PC-9 (cell line): ENCODE data around the gene GRIN2A. TPM values are rescaled to one million over a fixed set of nuclear protein-coding genes. Genes with fewer than 3 reads are reported as not detected.

Source experiments
- BruUV-seq: library from RNA; stranded (reverse); fragments of 400-500 nt; replicated peaks from 2 replicates; lab custom pipeline; 2021; lab: Mats Ljungman, UMichigan
- CTCF ChIA-PET: fragments of 300-600 bp; sonication (Branson Sonifier 250); formaldehyde crosslinking; loops from one replicate; lab custom pipeline; 2022; ENCODE audit warnings: antibody characterized with exemption; lab: Charles Lee
- POLR2A ChIA-PET: fragments of 300-600 bp; sonication (Branson Sonifier 250); formaldehyde crosslinking; loops from one replicate; lab custom pipeline; 2022; ENCODE audit warnings: antibody characterized with exemption; ENCODE audit not compliant: unreplicated experiment; lab: Charles Lee
- DNase-seq, 2 experiments: peaks; one replicate each; pipeline versions ENCODE4 v3.0.0 to v3.0.0-alpha.2; 2015 to 2022; ENCODE audit warnings: mixed read lengths in 1 of 2
- H2AFZ ChIP-seq: fragments of 200-600 bp; sonication (generic); 2 replicates; pipeline ENCODE4 v1.8.1; 2017; ENCODE audit warnings: antibody characterized with exemption
- H3F3A ChIP-seq: fragments of 200-600 bp; sonication (generic); 2 replicates; pipeline ENCODE4 v1.8.1; 2017; ENCODE audit warnings: antibody characterized with exemption, mild to moderate bottlenecking, low read depth; ENCODE audit not compliant: insufficient read depth
- H3K27ac ChIP-seq: fragments of 200-600 bp; sonication (generic); 2 replicates; pipeline ENCODE4 v1.6.1; 2016; ENCODE audit warnings: mixed run types
- H3K27me3 ChIP-seq: fragments of 200-600 bp; sonication (generic); 2 replicates; pipeline ENCODE4 v1.6.1; 2016; ENCODE audit warnings: low read depth, mixed run types; ENCODE audit not compliant: insufficient read depth
- H3K36me3 ChIP-seq: fragments of 200-600 bp; sonication (generic); 2 replicates; pipeline ENCODE4 v1.6.1; 2016; ENCODE audit warnings: low read depth, mixed run types
- H3K4me1 ChIP-seq: fragments of 200-600 bp; sonication (generic); replicated peaks from 2 replicates; pipeline ENCODE4 v1.6.1; 2016; ENCODE audit warnings: mixed run types; ENCODE audit not compliant: insufficient read depth
- H3K4me2 ChIP-seq: fragments of 200-600 bp; sonication (generic); 2 replicates; pipeline ENCODE4 v1.6.1; 2017; ENCODE audit warnings: mixed run types
- H3K4me3 ChIP-seq: fragments of 200-600 bp; sonication (generic); 2 replicates; pipeline ENCODE4 v1.6.1; 2016; ENCODE audit warnings: mixed run types
- H3K79me2 ChIP-seq: fragments of 200-600 bp; sonication (generic); 2 replicates; pipeline ENCODE4 v1.6.1; 2017; ENCODE audit warnings: low read depth, mixed run types
- H3K9me2 ChIP-seq: fragments of 200-600 bp; sonication (generic); 2 replicates; pipeline ENCODE4 v1.8.1; 2017; ENCODE audit warnings: mild to moderate bottlenecking; ENCODE audit not compliant: insufficient read depth
- H3K9me3 ChIP-seq: fragments of 200-600 bp; sonication (generic); 2 replicates; pipeline ENCODE4 v1.8.1; 2016; ENCODE audit warnings: low read depth; ENCODE audit not compliant: insufficient read depth
- H4K20me1 ChIP-seq: fragments of 200-600 bp; sonication (generic); 2 replicates; pipeline ENCODE4 v1.8.1; 2017; ENCODE audit not compliant: insufficient read depth
- EZH2 ChIP-seq: fragments of 200-600 bp; sonication (generic); IDR thresholded peaks from 2 replicates; pipeline ENCODE4 v1.8.0; 2017; ENCODE audit warnings: antibody characterized with exemption, low read depth
- intact Hi-C: fragments of 100-400 bp; cut with micrococcal nuclease; formaldehyde crosslinking; loops from one replicate; pipeline ENCODE4 v1.10.0; 2022; ENCODE audit not compliant: unreplicated experiment
- total RNA-seq: library from RNA; stranded (reverse); gene quantifications from 2 replicates; pipeline ENCODE4 v1.2.3, GENCODE V29; 2021
- TF ChIP-seq, protein P1 (sequence below): fragments of 200-600 bp; sonication (generic); conservative IDR thresholded peaks from 2 replicates; pipeline ENCODE4 v1.6.1; 2017; ENCODE audit warnings: mixed run types, antibody characterized with exemption, mild to moderate bottlenecking, moderate library complexity

Gene GRIN2A
- total RNA-seq, 1 experiment from 2014 or later: not detected

DNA sequence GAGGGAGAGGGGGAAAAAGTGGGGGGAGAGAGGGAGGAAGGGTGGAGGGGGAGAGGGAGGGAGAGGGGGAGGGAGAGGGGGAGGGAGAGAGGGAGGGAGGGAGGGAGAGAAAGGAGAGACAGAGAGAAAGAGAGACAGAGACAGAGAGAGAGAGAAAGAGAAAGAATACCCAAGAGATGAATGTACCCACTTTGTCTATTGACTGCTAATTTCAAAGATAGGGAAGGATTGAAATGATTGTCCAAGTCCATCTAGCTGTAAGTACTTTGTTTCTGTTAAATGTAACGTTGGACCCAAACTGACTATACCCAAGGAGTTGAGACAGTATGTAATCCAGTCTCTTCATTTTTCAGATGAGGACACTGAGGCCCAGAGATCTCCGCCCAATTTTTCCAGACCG, 374.9 kb downstream of the GRIN2A start:
- Histone ChIP-seq H3K4me2 (no peak overlapping the region), H3K27me3 (peaks cover 19% of the 10 kb centered on the region; the same call in 1 of the 2 replicates), H3K27ac (no peak overlapping the region), H3K4me3 (no peak overlapping the region), H3K9me3 (no peaks in the 10 kb centered on the region), H3F3A (no peaks in the 10 kb centered on the region), H3K4me1 (no peaks in the 10 kb centered on the region), H2AFZ (no peak overlapping the region), H4K20me1 (no peaks in the 10 kb centered on the region), H3K36me3 (no peaks in the 10 kb centered on the region), H3K79me2 (no peaks in the 10 kb centered on the region), H3K9me2 (no peaks in the 10 kb centered on the region)
- TF ChIP-seq, protein P1, sequence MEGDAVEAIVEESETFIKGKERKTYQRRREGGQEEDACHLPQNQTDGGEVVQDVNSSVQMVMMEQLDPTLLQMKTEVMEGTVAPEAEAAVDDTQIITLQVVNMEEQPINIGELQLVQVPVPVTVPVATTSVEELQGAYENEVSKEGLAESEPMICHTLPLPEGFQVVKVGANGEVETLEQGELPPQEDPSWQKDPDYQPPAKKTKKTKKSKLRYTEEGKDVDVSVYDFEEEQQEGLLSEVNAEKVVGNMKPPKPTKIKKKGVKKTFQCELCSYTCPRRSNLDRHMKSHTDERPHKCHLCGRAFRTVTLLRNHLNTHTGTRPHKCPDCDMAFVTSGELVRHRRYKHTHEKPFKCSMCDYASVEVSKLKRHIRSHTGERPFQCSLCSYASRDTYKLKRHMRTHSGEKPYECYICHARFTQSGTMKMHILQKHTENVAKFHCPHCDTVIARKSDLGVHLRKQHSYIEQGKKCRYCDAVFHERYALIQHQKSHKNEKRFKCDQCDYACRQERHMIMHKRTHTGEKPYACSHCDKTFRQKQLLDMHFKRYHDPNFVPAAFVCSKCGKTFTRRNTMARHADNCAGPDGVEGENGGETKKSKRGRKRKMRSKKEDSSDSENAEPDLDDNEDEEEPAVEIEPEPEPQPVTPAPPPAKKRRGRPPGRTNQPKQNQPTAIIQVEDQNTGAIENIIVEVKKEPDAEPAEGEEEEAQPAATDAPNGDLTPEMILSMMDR: no peak
- no peak for TF ChIP-seq EZH2
- POLR2A ChIA-PET: no interaction called here
- DNase-seq: no peak
- intact Hi-C loops: no loop called here
- CTCF ChIA-PET: no interaction called here
- no TSS peak for BruUV-seq

DNA sequence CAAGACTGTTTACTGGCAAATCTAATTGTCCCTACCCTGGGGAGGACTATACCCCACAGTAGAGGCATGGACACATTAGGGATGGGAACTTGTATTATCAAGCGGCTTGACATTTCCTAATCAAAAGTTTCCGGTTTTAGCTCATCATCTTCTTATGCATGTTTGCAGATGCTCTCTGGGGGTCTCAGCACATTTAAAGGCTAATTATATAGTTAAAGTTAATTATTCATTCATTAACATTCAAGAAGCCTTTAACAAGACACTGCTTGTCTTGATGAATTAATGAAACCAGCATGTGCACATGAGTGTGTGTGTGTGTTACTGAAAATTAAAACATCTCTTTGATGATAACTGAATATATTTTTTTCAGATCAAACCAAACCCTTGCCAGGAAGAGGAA, 377.1 kb downstream of the GRIN2A start:
- CTCF ChIA-PET: no interaction called here
- Histone ChIP-seq H3K27me3 (peaks cover 19% of the 10 kb centered on the region; the same call in 1 of the 2 replicates), H3F3A (no peaks in the 10 kb centered on the region), H2AFZ (no peak overlapping the region), H3K79me2 (no peaks in the 10 kb centered on the region), H3K9me2 (no peaks in the 10 kb centered on the region), H3K4me3 (no peak overlapping the region), H3K4me2 (no peak overlapping the region), H3K9me3 (no peaks in the 10 kb centered on the region), H3K4me1 (no peaks in the 10 kb centered on the region), H4K20me1 (no peaks in the 10 kb centered on the region), H3K36me3 (no peaks in the 10 kb centered on the region), H3K27ac (no peak overlapping the region)
- no TSS peak for BruUV-seq
- intact Hi-C loops: no loop called here
- no peak for TF ChIP-seq EZH2
- TF ChIP-seq, protein P1: no peak
- POLR2A ChIA-PET: no interaction called here
- DNase-seq: no peak

DNA sequence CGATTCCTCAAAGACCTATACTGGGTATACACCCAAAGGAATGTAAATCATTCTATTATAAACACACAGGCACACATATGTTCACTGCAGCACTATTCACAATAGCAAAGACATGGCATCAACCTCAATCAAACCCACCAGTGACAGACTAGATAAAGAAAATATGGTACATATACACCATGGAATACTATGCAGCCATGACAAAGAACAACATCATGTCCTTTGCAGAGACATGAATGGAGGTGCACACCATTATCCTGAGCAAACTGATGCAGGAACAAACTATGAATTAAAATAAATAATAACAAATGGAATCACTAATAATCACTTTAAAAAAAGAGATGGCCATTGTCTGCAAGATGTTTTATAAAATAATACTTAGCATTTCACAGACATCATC, 380.1 kb downstream of the GRIN2A start:
- Histone ChIP-seq H3K27me3 (peaks cover 19% of the 10 kb centered on the region; the same call in 1 of the 2 replicates), H3K9me3 (no peaks in the 10 kb centered on the region), H3K4me3 (no peak overlapping the region), H2AFZ (no peak overlapping the region), H3K79me2 (no peaks in the 10 kb centered on the region), H3K36me3 (no peaks in the 10 kb centered on the region), H3K9me2 (no peaks in the 10 kb centered on the region), H4K20me1 (no peaks in the 10 kb centered on the region), H3F3A (no peaks in the 10 kb centered on the region), H3K4me1 (no peaks in the 10 kb centered on the region), H3K4me2 (no peak overlapping the region), H3K27ac (no peak overlapping the region)
- CTCF ChIA-PET: no interaction called here
- DNase-seq: no peak
- no TSS peak for BruUV-seq
- TF ChIP-seq, protein P1: no peak
- no peak for TF ChIP-seq EZH2
- intact Hi-C loops: no loop called here
- POLR2A ChIA-PET: no interaction called here
